Activated CD4-positive, CD25-positive, alpha-beta regulatory T cell treated with anti-CD3 and anti-CD28 coated beads, Interleukin-2, amount 50 U/mL, for 24 hours (primary cell): Measurements from ENCODE around the gene HAUS7.

ENCODE experiments used
- ATAC-seq, 2 donors: fragments of 150-1000 bp; cut with Tn5 transposase; one replicate each; pipeline ENCODE4 v1.10.0; 2021; ENCODE audit warnings: mild to moderate bottlenecking in 1 of 2, moderate library complexity in 1 of 2

HAUS7 gene

DNA sequence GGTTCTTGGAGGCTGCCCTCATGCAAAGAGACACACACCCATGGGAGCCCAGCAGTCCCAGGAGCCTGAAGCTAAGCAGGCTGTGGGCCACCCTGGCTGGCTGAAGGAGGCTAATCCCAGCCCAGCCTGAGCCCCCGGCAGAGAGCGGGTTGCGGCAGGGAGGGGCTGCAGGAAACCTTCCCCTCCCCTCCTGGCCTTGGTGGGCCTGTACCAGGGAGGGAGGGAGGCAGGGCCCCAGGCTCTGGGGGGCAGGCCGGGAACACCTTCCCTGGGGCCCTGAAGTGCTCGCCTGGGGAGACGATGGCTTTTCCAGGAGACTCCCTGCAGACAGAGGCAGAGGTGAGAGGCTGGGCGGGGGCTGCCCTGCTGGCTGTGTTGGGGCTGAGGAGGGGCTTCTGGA, 28.1 kb upstream of the HAUS7 start:
- ATAC-seq = no peak

DNA sequence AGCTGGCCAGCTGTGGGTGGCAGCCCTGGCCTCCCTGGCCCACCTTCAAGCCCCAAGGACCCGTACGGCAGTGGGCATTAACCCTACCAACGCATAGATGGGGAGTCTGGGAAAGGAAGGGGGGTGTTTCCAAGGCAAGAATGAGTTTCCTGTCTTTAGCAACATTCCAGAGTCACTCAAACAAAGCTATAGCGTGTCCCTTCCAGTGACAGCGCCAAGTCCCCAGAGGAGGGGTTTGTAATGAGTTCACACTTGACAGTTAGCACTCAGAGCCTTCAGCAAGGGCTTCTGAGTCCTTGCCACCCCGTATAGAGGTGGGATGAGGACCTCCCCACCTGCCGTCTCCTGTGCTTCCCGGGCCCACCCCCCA, 26.2 kb upstream of the HAUS7 start:
- ATAC-seq = no peak

DNA sequence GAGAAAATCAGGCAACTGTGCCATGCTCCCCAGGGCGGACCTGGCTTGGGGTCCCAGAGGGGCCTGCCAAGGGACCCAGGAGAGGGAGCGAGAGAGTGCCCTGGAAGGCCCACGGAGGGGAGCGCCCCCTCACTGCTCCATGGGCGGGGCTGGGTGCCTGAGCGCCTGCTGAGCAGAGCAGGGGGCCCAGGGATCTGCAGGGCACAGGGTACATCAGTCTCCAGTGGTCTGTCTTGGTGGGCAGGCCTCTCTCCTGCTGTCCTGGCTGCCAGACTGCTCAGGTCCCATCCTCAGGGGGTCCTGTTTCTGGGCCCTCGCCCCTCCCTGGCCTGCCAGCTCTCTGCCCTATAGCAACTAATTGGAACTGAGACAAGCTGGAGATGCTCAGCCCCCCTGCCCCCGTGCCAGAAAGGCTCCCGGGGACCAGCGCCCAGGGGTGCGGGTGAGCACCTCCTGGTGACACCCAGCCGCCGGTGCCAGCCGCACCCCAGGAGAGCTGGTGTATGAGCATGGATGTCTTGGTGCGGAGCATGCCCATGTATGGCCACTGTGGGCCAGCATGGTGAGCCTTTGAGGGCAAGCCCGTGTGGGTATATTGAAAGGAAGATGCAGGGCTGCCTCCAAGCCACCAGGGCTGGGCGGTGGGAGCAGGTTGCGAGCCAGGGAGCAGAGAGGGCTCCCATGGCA, 25.7 kb upstream of the HAUS7 start:
- ATAC-seq = no peak

DNA sequence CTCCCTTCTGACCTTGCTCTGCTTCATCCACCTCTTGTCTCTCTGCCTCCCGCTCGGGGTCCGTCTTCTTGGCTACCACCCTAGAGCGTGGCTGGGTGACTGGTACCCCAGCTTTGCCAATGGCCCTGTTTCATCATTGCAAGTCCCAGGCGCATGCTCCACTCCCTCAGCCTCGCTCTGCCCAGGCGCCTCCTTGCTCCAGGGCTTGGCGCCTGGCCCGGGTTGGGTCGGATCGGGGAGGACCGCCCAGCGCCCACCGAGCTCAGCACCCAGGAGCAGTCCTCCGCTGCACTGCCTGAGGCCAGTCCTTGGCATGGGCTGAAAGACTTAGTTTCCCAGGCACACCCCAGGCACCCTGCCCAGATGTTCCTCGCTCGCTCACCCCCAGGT, 25.0 kb upstream of the HAUS7 start:
- ATAC-seq = no peak

DNA sequence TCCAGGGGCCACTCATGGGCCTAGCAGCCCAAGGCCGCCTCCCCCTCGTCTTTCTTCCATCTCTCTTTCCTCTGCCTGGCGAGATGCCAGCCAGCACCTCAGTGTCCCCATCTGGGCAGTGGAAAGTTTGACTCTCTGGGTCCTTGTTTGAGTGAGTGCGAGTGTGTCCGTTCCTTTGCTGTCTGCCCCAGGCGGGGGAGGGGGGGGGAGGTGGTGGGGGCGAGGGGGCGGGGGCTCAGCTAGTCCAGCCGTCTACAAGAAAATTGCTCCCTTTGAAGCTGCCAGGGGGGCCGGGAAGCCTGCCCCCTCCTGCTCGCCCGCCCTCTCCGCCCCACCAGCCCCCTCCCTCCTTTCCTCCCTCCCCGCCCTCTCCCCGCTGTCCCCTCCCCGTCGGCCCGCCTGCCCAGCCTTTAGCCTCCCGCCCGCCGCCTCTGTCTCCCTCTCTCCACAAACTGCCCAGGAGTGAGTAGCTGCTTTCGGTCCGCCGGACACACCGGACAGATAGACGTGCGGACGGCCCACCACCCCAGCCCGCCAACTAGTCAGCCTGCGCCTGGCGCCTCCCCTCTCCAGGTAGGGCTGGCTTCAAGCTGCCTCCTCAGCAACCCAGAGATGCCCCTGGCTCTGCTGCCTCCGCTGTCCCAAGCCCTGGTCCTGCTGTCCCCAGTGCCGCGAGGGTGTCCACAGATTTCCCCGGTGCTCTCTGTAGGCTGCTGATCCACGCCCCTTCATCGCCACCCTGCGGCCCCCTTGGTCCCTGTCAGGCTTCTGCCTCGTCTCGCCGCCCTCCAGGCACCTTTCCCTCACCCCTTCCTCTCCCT, 24.4 kb upstream of the HAUS7 start, which contains the start of gene BGN:
Gene BGN (plus strand): TSS at position 440 of the 821 bp plus-strand sequence. CDS start 9,652 bp downstream, outside the sequence.
- ATAC-seq = no peak

DNA sequence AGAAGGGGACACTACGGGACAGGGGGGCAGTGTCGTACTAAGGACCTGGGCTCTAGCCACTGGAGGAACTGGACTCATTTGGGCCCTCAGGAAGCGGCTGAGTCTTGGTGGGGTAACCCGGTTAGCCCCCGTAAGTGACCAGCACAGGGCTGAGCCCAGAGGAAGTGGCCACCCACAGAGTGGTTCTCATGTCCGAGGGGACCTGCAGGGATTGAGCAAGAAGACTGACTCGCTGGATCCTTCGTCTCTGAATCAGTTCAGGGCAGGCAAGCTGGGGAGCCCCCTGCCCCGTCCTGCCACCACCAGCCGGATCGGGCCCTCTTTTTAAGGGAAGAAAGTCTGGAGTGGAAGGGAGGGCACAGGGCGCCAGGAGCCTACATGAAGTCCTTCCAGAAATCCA, 23.7 kb upstream of the HAUS7 start:
- no peak for ATAC-seq

DNA sequence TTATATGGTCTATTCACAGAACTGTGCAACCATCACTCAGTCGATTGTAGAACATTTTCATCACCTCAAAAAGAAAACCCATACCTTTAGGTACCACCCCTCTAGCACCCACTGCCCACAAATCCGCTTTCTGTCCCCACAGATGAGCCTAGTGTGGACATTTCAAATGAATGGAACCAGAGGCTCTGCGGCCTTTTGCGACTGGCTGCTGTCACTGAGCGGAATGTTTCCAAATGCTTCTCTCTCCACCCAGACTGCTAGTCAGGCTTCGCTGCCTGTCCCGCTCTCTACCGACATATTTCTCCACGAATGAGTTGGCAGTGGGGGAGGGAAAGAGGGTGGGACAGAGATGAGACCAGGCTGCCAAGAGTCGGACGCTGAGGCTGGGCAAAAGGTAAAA, 22.7 kb upstream of the HAUS7 start:
- ATAC-seq = no peak

DNA sequence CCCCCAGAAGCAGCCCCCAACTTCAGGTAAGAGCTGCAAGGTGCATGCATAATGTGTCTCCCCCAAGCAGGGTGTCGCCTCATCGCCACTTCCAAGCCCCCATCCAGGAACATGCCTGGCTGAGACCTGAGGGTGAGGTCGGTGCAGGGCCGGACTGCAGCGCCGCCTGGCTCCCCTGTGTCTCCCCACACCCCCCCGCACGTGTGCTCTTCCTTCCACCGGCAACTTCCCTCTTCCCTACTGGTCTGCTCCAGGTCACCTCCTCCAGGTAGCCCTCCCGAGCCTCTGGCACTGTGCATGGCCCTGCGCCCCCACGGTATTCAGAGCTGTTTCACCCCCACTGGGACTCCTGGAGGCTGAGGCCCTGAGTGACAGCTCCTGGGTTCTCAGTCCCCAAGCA, 22.2 kb upstream of the HAUS7 start:
- ATAC-seq = no peak

DNA sequence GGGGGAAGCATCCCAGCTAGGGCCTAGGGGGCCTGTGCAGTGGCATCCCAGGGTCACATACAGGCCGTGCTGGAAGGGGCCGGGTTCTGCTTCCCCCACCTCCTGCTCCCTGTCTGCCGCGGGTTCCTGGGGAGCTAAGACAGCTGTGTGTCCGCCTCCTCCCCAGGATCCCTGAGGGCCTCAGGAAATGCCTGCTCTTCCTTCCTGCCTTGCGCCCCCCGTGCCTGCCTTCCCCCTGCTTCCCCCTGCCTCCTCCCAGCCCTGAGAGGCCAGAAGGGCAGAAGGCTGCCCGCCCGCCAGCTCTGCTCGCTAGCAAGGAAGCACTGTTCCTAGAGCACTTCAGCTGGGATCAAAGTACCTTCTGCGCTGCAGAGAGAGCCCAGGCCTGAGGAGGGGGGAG, 21.5 kb upstream of the HAUS7 start:
- ATAC-seq = no peak

DNA sequence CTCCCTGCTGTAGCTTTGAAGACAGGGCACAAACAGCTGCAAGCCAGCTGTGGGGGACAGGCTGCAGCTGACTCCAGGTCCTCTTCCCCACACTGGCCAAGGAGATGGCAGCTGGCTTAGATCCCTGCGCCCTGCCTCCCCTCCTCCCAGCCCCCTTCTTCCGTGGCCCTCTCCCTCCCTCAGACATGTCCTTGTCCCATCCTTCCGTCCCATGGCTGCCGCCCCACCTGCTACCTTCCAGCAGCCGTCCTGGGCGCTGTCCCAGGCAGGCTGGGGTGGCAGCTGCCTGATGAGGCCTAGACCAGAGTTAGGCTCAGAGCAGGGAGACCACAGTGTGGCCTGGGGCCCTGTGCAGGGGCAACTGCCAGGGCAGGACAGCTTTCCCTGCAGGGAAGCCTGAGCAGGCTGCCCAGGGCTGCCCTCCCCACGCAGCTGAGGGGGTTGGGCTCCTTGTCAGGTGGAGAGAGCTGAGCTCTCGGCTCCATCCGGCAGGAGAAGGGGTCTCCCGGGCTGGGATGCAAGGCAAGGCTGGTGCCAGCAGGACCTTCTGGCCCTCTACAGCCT, 21.1 kb upstream of the HAUS7 start:
- ATAC-seq = no peak

DNA sequence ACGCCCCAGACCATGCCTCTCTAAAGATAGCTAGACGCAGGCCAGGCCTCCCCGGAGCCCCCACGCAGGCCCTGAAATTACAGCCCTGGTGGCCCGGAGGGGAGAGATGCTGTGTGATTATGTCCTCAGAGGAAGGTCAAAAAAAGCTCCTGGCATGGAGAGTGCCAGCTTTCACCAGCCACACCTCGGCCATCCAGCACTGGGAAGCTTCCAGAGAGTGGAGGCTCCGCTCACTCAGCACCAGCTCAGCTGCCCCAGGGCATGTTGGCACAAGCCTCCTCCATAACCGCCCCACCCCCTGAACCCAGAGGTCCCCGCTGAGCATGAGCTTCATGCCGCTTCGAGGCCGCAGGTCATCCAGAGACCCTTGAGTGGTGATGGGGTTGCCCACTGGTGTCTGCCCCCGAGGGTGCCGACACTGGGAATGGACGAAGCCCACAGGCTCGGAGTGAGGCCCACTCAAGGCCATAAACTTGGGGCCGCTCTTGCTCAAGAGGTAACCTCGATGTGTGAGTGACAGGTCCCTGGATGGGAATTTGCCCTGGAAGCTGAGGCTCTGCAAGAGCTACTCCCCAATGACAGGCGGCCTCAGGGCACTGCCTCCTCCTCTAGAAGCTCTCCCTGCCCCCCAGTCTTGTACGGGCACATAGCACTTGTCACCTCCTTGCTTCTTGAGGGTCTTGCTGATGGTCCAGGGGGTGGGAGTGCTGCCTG, 20.0 kb upstream of the HAUS7 start:
- ATAC-seq = no peak

DNA sequence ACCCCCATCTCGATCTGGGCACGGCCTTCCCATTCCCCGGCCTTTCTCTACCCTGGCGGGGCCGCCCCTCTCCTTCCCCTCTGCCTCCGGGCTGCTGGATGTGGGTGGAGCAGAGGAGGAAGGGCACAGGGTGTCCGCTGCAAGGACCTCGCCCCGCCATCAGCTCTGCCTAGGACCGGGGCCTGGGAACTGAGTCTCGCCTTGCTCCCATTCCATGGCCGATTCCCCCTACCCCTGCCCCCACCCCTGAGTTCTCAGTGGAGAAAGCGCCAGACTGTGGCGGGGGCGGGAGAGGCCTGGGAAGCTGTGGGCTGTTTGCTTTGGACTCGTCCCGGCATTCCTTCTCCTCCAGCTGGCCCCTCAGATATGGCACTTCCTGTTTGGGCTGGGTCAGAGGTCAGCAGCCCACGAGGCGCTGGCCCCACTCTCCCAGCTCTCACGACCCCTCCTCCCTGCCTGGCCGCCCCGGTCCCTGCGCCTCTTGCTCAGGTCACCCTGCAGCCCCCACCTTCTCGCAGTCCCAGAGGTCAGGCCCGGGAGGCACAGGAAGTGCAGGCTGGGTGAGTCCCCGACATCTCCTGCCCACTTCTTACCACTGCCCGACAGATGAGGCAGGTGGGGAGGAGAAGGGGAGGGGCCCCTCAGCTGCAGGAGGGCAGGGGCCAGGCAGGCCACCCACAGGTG, 18.0 kb upstream of the HAUS7 start:
- no peak for ATAC-seq

DNA sequence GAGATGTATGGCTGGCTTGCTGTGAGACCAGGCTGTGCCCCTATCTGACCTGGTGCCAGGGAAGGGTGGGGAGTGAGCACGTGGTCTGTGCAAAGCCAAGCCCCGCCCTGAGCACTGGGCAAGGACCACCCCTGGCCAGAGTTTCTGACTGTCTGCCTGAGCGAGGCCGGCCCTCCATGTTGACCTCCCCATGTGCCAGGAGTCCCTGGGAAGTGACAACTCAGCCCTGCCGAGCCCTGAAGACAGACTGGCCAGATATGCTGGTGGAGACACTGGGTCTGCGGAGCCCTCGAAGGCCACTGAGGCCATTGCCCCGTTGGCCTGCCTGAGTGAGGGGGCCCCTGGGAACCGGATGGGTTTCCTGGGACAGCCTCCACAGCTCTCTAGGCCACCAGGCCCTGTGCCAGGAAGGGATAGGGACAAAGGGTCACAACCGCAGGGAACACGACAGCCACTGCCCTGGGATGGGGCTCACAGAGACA, 17.3 kb upstream of the HAUS7 start:
- no peak for ATAC-seq

DNA sequence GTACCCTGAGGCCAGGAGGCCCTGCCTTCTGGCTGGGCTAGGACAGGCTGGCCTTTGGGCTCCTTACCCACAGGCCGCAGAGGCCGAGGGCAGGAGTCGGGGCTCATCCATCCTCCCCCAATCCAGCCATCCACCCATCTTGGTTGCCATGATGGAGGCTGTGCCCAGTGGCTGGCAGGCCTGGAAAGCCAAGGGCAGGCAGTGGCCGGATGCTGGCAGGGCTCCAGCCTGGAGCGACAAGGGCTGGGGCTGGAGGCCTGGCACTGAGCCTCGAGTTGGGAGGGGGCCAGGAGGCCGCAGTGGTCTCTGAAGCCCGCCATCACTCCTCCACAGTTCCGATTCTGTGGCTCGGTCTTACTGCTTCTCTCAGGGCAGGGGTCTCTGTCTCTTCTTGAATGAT, 15.8 kb upstream of the HAUS7 start:
- ATAC-seq = no peak

DNA sequence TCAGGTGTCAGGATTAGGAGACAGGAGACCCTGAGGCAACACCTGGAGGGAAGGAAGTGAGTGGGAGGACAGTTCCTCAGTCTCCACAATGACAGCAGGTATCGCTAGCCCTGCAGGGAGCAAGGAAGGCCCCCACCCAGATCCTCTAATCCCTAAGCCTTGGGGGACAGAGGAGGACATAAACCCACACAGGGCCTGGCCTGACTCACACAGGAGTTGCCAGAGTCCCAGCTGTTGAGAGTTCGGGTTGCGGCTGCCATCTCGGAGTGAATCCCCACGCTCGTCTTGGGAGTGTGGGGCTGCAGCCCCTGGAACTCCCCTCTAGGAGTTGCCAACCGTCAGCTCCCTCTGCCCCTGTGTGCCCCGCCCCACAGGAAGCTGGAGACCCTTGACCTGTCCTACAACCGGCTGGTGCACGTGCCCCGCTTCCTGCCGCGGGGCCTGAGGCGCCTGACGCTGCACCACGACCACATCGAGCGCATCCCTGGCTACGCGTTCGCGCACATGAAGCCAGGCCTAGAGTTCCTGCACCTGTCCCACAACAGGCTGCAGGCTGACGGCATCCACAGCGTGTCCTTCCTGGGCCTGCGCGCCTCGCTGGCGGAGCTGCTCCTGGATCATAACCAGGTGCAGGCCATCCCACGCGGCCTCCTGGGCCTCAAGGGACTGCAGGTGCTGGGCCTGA, 15.2 kb upstream of the HAUS7 start:
- ATAC-seq = no peak

DNA sequence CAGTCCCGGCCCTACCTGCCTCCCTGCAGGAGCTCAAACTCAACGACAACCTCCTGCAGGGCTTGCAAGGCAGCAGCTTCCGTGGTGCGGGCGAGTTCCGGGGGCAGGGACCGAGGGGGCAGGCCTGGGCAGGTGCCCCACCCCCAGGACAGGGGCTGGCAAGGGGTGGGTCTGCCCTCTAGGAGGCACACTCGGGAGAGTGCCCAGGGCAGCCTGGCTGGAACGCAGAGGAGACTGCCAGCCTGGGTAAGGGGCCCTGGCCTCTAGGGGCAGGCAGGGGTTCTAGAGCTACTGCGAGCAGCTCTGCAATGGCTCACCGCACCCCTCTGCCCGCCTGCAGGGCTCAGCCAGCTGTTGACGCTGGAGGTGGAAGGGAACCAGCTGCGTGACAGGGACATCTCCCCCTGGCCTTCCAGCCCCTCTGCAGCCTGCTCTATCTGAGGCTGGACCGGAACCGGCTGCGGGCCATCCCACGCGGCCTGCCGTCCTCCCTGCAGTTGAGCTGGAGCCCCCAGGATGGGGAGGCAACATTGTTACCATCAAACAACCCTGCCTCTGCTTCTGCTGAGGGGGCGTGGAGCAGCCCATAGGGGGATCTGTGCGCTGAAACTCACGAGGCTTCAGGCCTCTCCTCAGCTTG, 12.1 kb upstream of the HAUS7 start:
- ATAC-seq = no peak

DNA sequence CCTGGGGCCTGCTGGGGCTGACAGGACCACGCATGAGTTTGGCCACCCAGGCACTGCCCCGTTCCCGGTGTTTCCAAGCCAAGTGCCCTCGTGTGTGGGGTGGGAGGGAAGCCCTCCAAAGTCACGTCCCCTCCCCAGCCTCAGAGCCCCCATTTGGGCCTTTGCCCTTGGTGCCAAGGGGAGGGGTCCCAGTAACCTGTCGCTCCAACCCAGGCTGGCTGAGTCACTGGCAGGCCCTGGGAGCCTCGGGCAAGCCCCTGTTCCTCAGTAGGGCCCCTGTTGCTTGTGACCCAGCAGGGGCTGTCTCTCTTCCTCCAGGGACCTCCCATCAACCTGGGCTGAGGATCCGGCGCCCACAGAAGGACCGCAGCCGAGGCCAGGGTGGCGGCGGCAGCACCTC, 10.7 kb upstream of the HAUS7 start:
- no peak for ATAC-seq

DNA sequence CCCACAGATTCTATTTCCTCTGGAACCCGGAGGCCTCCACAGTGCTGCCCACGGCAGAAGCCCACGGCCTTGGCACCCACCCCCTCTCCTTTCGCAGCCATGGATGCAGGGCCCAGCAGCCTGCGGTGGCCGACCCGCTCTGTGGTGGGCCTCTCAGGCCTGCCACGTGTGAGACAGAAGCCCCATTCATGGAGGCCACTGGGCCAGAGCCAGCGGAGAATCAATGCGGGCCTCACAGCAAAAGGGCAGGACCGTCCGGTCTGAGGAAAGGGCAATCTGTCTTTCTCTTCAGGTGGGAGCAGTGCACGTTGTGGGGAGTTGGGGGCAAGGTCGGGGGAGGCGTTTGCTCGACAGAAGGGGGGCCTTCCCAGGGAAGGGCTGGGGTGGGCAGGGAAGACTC, 8.4 kb upstream of the HAUS7 start:
- ATAC-seq = no peak

DNA sequence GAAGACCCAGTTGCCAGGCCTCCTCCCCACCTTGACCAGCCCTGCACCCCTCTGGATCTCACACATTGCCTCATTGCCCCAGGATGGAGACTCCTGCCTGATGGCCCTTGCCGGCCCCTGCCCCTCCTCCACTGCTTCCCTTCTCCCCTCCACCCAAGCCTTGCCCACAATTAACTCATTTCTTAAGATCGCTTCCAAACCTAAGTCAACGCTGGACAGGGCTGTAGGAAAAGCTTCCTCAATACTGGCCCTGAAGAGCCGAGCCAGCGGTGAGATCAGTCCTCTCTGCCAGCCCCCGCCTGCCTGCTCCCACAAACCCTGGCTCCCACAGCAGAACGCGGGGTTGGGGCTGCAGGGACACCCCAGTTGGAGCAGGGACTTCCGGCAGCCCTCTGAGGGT, 7.5 kb upstream of the HAUS7 start:
- ATAC-seq = no peak

DNA sequence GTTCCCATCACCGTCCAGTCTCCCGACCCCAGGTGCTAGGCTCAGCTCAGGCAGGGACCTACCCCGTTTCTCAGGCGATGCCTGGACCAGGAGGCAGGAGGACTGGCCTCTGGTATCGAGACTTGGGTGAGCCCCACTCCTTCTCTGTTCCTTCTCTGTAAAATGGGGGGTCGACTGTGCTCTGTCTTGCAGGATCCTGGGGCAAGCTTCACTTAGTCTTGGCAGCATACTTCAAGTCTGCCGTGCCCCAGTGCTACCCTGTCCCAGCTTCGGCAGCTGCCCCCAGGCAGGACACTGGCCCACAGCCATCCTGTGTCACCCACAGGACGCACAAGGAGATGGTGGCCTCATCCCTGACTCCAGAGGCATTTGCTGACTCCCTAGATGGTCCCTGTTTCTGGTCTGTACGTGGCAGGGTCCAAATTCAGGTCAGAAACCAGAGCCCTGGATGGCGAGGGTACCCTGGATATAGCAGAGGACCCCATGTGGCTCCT, 7.0 kb upstream of the HAUS7 start:
- ATAC-seq = no peak

DNA sequence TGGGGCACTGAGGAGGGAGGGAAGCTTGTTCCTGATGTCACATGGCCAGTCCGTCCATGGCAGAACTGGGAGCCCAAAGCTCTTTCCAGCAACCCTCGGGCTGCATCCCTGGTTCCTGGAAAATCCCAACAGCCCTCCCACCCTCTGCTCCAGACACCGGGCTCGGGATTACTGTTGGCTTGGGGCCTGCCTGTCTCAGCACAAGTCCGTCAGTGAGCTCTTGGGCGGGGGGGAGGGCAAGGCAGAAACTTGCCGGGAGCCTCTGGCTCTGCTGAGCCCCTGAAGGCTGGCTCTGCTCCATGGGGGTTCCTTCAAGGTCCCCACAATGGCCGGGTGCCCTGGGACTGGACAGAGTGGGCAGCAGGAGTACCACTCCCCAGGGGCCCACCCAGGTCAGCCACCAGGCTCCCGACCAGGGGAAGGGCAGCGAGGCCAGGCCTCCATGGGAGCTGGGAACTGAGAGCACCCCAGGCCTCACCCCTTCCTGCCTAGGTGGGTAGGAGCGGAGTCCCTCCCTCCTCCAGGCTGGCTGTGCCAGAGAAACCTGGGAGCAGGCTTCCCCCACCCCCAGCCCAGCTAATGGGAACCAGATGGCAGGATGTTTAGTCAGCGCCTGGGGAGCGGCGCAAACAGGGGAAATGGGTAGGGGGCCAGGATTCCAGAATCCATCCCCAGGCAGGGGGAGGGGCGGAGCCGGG, 6.4 kb upstream of the HAUS7 start:
- ATAC-seq = no peak
